GM18499 (cell line): ENCODE results near the gene ALG1L2.
"Not testable (repeated sequence)": the region's sequence is repeated elsewhere in the genome, so short reads cannot be mapped to it uniquely, and the experiment has no call there.

Source experiments
- ATAC-seq: cut with Tn5 transposase; IDR thresholded peaks from one replicate; pipeline ENCODE4 v1.9.1; 2021; ENCODE audit warnings: moderate number of reproducible peaks; ENCODE audit not compliant: insufficient read depth, unreplicated experiment

ALG1L2 gene, protein sequence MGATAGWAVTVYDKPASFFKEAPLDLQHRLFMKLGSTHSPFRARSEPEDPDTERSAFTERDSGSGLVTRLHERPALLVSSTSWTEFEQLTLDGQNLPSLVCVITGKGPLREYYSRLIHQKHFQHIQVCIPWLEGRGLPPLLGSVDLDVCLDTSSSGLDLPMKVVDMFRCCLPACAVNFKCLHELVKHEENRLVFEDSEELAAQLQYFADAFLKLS

DNA sequence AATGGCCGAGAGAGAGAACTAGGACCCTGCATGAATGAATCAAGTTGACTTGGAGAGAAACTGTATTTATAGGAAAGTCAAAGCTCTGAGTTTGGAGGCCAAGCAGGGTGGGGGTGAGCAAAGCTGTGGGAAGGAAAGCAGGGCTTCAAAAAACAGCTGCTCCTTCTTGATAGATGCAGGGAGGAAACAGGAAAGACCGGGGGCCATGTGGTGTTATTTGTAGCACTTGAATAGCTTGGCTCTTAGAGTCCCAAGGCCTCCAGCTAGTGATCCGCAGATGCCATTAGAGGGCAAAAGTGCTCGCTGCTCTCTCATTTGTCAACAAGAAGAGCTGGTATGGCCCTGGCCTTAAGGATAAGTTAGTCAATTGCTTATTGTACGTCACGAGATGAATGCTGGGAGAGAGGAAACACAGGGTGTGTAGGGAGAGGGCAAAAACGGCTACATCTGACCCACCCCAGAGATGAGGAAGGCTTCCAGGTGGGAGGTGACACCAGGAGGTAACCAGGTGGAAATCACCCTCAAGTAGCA, at the start of gene ALG1L2:
Gene ALG1L2, plus strand, starts transcription at position 481 of the 531 bp plus-strand sequence. CDS start 186 bp downstream, outside the sequence.
- no peak for ATAC-seq

DNA sequence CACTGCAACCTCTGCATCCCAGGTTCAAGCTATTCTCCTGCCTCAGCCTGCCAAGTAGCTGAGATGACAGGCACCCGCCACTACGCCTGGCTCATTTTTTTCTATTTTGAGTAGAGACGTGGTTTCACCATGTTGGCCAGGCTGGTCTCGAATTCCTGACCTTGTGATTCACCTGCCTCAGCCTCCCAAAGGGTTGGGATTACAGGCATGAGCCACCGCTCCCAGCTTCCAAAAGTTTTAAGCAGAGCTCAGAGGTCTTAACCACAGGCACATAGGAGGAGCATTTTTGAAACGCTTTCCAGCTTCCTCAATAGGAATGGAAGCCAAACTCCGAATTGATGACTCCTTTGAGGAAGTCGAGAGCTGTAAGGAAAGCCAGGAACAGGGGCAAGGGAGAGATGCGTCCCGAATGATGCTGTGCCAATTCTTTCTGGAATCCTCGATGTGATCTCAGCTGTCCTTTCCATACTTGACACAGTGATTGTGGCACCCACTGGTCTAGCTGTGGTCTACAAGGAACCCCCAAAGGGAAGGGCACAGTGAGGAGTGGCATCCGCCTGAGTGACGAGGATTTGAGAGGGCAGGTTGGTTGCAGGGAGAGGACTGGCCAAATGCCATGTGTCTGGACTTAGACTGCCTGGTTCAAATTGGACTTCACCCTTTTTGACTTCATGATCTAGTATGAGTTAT, 44.4 kb upstream of the ALG1L2 start:
- ATAC-seq, result not testable (repeated sequence)

- not testable (repeated sequence) for ATAC-seq
These were observed 38.9 kb upstream of the ALG1L2 start for GRCh38 chr3:130042736-130043135.

DNA sequence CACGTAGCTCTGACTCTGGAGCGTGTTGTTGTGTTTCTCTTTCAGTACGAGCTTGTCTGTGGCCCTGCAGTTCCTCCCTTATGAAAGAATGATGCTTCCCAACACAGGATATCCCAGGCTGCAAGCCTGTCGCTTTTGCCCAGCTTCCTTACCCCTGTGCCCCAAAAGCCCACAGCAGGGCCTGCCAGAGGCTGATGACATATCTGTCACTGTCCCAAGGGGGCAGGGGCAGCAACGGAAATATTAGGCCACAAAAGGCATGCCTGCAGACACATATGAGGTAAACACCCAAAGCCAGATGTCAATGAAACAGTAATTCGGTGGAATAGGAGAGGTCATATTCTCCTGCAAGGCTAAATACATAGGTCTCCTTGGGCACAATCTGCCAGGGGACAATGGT, 38.0 kb upstream of the ALG1L2 start:
- ATAC-seq, result not testable (repeated sequence)

DNA sequence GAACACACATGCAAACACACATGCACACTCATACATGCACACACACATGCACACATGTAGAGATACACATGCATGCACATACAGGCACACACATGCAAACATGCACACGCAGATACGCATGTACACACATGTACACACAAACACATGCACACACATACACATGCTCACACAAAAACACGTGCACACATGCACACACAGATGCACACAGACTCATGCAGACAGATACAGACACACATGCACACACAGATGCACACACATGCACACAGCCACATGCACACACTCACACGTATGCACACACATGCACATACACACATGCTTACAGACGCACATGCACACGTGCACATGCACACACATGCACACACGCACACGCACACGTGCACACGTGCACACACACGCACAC, 37.3 kb upstream of the ALG1L2 start:
- ATAC-seq, result no peak

DNA sequence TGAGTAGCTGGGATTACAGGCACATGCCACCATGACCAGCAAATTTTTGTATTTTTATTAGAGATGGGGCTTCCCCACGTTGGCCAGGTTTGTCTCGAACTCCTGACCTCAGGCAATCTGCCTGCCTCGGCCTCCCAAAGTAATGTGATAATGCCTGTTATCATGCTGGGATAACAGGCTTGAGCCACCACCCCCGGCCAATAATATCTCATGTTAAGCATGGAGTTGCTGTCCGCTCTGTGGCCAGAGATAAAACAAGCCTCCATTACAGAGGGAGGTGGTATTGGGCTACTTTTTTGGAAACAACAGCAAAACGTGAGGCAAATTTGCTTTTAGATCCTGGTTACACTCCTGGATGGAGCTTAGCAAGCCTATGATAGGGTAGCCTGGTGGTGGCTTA, 32.9 kb upstream of the ALG1L2 start:
- no peak for ATAC-seq

GRCh38 chr3:130052366-130052765, 29.3 kb upstream of the ALG1L2 start:
- not testable (repeated sequence) for ATAC-seq

DNA sequence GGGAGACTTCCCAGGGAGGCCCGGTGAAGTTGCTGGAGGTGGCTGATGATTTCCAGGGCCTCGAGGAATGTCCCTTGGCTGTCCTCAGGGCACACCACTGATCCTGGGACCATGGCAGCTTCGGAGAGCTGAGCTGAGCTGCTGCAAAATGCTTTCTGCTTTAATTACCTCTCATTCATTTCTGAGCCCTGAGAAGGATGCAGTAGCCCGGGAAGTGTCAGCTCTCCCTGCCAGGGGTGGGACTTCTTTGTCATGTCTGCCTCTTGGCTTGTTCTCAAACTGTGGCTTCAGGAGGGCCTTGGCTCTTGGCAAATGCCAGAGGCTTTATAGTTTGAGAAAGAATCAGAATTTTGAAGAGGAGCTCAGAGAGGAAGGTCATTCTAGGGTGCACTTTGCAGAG, 28.7 kb upstream of the ALG1L2 start:
- ATAC-seq, result not testable (repeated sequence)

DNA sequence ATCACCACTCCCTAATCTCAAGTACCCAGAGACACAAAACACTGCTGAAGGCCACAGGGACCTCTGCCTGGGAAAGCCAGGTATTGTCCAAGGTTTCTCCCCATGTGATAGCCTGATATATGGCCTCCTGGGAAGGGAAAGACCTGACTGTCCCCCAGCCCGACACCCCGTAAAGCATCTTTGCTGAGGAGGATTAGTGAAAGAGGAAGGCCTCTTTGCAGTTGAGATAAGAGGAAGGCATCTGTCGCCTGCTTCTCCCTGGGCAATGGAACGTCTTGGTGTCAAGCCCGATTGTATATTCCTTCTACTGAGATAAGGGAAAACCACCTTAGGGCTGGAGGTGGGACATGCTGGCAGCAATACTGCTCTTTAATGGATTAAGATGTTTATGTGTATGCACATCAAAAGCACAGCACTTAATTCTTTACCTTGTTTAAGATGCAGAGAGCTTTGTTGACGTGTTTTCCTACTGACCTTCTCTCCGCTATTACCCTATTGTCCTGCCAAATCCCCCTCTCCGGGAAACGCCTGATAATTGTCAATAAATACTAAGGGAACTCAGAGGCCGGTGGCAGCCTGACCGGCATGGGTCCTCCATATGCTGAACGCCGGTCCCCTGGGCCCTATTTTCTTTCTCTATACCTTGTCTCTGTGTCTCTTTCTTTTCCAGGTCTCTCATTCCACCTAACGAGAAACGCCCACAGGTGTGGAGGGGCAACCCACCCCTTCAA, 23.9 kb upstream of the ALG1L2 start:
- not testable (repeated sequence) for ATAC-seq

- ATAC-seq, result not testable (repeated sequence)
These were observed 23.4 kb upstream of the ALG1L2 start for GRCh38 chr3:130058267-130058657.

GRCh38 chr3:130058716-130059115, 22.9 kb upstream of the ALG1L2 start:
- ATAC-seq, result not testable (repeated sequence)

- not testable (repeated sequence) for ATAC-seq
These were observed 22.5 kb upstream of the ALG1L2 start for GRCh38 chr3:130059162-130059561.

DNA sequence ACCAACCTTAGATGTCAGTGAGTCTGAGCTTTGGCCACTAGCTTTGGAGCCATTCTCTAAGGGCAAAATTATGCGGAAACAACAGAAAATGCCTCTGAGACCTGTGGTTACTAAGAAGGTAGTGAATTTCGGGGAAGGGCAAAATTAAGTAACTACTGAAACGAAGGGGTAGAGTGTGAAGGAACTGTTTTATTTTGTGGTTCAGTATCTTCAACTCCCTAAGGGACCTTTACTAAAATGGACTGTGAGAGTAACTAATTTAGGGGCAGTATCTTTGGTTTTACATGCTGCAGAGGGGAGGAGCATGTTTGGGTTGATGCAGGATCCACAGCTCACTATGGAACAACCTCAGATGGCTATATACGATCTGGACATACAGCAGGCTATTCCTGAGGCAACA, 8.0 kb upstream of the ALG1L2 start:
- ATAC-seq, result no peak

- no peak for ATAC-seq
These were observed 4.0 kb upstream of the ALG1L2 start for GRCh38 chr3:130077636-130078035.

DNA sequence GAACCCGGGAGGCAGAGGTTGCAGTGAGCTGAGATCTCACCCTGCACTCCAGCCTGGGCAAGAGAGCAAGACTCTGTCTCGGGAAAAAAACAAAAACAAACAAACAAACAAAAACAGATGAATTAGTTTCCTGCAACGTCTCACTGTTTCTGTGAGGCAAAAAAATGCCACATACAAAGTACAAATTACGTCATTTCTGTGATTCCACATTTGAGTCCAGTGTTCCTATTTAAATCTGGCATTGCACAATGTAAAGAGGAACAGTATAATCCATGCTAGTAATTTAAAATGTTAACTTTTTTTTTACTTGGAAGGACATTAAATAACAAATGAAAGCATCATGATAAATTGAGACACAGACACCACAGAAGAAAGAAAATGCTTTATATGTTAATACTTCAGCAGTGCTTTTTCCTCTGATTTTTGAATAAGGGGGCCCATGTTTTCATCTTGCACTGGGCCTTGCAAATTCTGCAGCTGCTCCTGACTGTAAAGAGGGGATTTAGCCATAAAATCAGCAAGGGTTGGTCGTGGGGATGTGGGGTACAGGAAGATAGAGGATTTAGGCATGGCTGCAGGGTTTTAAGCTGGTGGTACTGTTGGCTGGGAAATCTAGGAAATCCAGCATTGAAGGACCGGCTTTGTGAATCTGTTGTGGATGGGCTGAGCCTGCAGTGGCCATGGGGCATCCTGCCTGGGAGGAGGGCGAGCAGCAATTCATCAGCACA, 1.9 kb downstream of the ALG1L2 start:
- ATAC-seq, result not testable (repeated sequence)

DNA sequence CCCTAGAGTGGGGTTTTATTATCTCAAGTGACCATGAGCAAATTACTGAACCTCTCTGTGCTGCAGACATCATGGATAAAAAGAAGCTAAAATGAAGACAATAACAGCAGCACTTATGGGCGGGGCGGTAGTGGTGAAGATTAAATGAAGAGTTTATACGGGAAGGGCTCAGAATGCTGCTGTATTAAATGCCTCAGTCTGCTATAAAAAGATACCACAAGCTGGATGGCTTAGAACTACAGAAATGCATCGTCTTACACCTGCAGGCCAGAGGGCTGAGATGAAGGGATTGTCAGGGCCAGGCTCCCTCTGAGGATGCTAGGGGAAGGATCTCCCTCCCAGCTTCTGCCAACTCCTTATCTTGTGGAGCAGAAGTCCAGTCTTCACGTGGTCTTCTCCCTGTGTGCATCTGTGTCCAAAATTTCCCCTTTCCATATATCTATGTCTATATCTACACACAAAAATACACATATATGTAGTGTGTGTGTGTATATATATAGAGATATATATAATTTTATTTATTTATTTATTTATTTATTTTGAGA, 2.9 kb downstream of the ALG1L2 start:
- ATAC-seq, result no peak

- no peak for ATAC-seq
These were observed 4.2 kb downstream of the ALG1L2 start for GRCh38 chr3:130085881-130086280.

GRCh38 chr3:130086628-130087027, 5.0 kb downstream of the ALG1L2 start:
- ATAC-seq, result not testable (repeated sequence)

GRCh38 chr3:130088061-130088460, 6.4 kb downstream of the ALG1L2 start:
- no peak for ATAC-seq

DNA sequence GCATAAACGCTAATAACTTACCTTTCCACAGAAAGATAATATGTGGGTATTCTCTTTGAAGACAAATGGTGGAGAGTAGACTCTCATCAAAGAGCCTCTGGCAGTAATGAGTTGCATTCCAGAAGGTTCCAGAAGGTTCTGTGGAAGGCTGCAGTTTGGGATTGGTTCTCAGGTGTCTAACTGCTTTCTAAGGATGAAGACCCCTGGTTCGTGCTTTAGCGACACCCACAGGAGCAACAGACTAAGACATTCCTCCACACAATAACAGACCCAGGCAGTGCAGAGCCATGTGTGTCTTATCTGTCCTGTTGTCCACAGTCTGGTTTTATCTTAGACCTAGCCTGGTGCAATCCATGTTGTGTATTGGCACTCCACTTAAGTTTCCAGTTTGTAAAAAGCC, 9.1 kb downstream of the ALG1L2 start:
- ATAC-seq, result not testable (repeated sequence)
